Subcutaneous abdominal adipose tissue (tissue), 5 donors: ENCODE results near the gene TFDP1.

ENCODE experiments used
- H3K27ac ChIP-seq: one replicate; pipeline ENCODE4 v1.7.0; 2013; ENCODE audit warnings: low read depth, mild to moderate bottlenecking, inconsistent platforms, low read length, moderate library complexity
- H3K27me3 ChIP-seq, 5 donors: one replicate each; pipeline ENCODE4 v1.7.0; 2013; ENCODE audit warnings: low read length in 5 of 5, inconsistent platforms in 1 of 5; ENCODE audit not compliant: control insufficient read depth in 5 of 5, insufficient read depth in 4 of 5
- H3K36me3 ChIP-seq, 5 donors: one replicate each; pipeline ENCODE4 v1.7.0; 2013; ENCODE audit warnings: low read length in 5 of 5; ENCODE audit not compliant: control insufficient read depth in 5 of 5, insufficient read depth in 5 of 5
- H3K4me1 ChIP-seq, 5 donors: one replicate each; pipeline ENCODE4 v1.7.0; 2013; ENCODE audit warnings: low read length in 5 of 5, mild to moderate bottlenecking in 3 of 5, moderate library complexity in 1 of 5; ENCODE audit not compliant: control insufficient read depth in 5 of 5, insufficient read depth in 5 of 5
- H3K4me3 ChIP-seq, 5 donors: one replicate each; pipeline ENCODE4 v1.7.0; 2013; ENCODE audit warnings: low read length in 5 of 5, low read depth in 1 of 5
- H3K9ac ChIP-seq, 5 donors: one replicate each; pipeline ENCODE4 v1.7.0; 2013; ENCODE audit warnings: low read length in 5 of 5, mild to moderate bottlenecking in 4 of 5, moderate library complexity in 3 of 5
- H3K9me3 ChIP-seq, 5 donors: one replicate each; pipeline ENCODE4 v1.7.0; 2013; ENCODE audit warnings: low read length in 5 of 5; ENCODE audit not compliant: control insufficient read depth in 5 of 5
- donor health status: healthy.
- donor health status: healthy.
- donor health status: healthy.
- donor health status: healthy.
- donor health status: healthy.

The TFDP1 gene

GRCh38 chr13:113542751-113543424 lies 41.7 kb upstream of the TFDP1 start:
- no peak overlapping the region for H3K4me3 ChIP-seq
- H3K9me3 ChIP-seq = peaks cover 0 to 6% (median 0%) of the 10 kb centered on the region in 5 donors
- H3K27me3 ChIP-seq = no peaks in the 10 kb centered on the region
- no peak overlapping the region for H3K27ac ChIP-seq
- H3K9ac ChIP-seq = no peak overlapping the region
- H3K36me3 ChIP-seq = peaks cover 0 to 53% (median 28%) of the 10 kb centered on the region in 5 donors
- peaks cover 0 to 31% (median 12%) of the 10 kb centered on the region in 5 donors for H3K4me1 ChIP-seq

GRCh38 chr13:113544071-113544891 lies 40.3 kb upstream of the TFDP1 start:
- H3K4me3 ChIP-seq = no peak overlapping the region
- no peak overlapping the region for H3K27ac ChIP-seq
- no peak overlapping the region for H3K9ac ChIP-seq
- no peaks in the 10 kb centered on the region for H3K27me3 ChIP-seq
- H3K36me3 ChIP-seq = peaks cover 0 to 46% (median 22%) of the 10 kb centered on the region in 5 donors
- peaks cover 0 to 33% (median 12%) of the 10 kb centered on the region in 5 donors for H3K4me1 ChIP-seq
- H3K9me3 ChIP-seq = peaks cover 0 to 6% (median 0%) of the 10 kb centered on the region in 5 donors

- peaks cover 0 to 42% (median 21%) of the 10 kb centered on the region in 5 donors for H3K36me3 ChIP-seq
- H3K4me1 ChIP-seq = peaks cover 0 to 33% (median 12%) of the 10 kb centered on the region in 5 donors
Observed at GRCh38 chr13:113544896-113545295, 39.7 kb upstream of the TFDP1 start.

GRCh38 chr13:113545455-113545930 lies 39.1 kb upstream of the TFDP1 start:
- Histone ChIP-seq H3K27ac (no peak overlapping the region), H3K4me1 (peaks cover 0 to 33% (median 12%) of the 10 kb centered on the region in 5 donors), H3K27me3 (no peaks in the 10 kb centered on the region), H3K36me3 (peaks cover 0 to 40% (median 20%) of the 10 kb centered on the region in 5 donors), H3K4me3 (peak overlapping the region in 3 of 5 donors; percentile 22 to 49 (median 36)), H3K9ac (no peak overlapping the region), H3K9me3 (peaks cover 0 to 6% (median 0%) of the 10 kb centered on the region in 5 donors)

More at GRCh38 chr13:113544896-113545295, 39.7 kb upstream of the TFDP1 start:
- Histone ChIP-seq H3K27me3 (no peaks in the 10 kb centered on the region), H3K4me3 (no peak overlapping the region), H3K27ac (no peak overlapping the region), H3K9me3 (peaks cover 0 to 6% (median 0%) of the 10 kb centered on the region in 5 donors), H3K9ac (no peak overlapping the region)

GRCh38 chr13:113545931-113546516 lies 38.5 kb upstream of the TFDP1 start:
- H3K27ac ChIP-seq = no peak overlapping the region

GRCh38 chr13:113546571-113547237 lies 37.8 kb upstream of the TFDP1 start:
- Histone ChIP-seq H3K9ac (no peak overlapping the region), H3K27ac (no peak overlapping the region)

More at GRCh38 chr13:113545931-113546516, 38.5 kb upstream of the TFDP1 start:
- Histone ChIP-seq H3K9me3 (peaks cover 0 to 4% (median 0%) of the 10 kb centered on the region in 5 donors), H3K36me3 (peaks cover 0 to 37% (median 24%) of the 10 kb centered on the region in 5 donors), H3K9ac (no peak overlapping the region), H3K4me3 (peak overlapping the region in 3 of 5 donors; percentile 22 to 49 (median 36)), H3K27me3 (no peaks in the 10 kb centered on the region), H3K4me1 (peaks cover 0 to 33% (median 12%) of the 10 kb centered on the region in 5 donors)

GRCh38 chr13:113547238-113547971 lies 37.1 kb upstream of the TFDP1 start:
- no peaks in the 10 kb centered on the region for H3K9me3 ChIP-seq
- peak overlapping the region in 1 of 5 donors; percentile 17 for H3K9ac ChIP-seq
- H3K4me1 ChIP-seq = peaks cover 0 to 33% (median 12%) of the 10 kb centered on the region in 5 donors
- H3K27ac ChIP-seq = no peak overlapping the region
- H3K27me3 ChIP-seq = no peaks in the 10 kb centered on the region
- H3K4me3 ChIP-seq = no peak overlapping the region
- peaks cover 0 to 42% (median 31%) of the 10 kb centered on the region in 5 donors for H3K36me3 ChIP-seq

More at GRCh38 chr13:113546571-113547237, 37.8 kb upstream of the TFDP1 start:
- H3K4me1 ChIP-seq = peaks cover 0 to 33% (median 12%) of the 10 kb centered on the region in 5 donors
- H3K9me3 ChIP-seq = no peaks in the 10 kb centered on the region
- H3K4me3 ChIP-seq = no peak overlapping the region
- H3K27me3 ChIP-seq = no peaks in the 10 kb centered on the region
- peaks cover 0 to 39% (median 26%) of the 10 kb centered on the region in 5 donors for H3K36me3 ChIP-seq

GRCh38 chr13:113548171-113548641 lies 36.3 kb upstream of the TFDP1 start:
- Histone ChIP-seq H3K9ac (no peak overlapping the region), H3K36me3 (peaks cover 0 to 41% (median 32%) of the 10 kb centered on the region in 5 donors), H3K9me3 (no peaks in the 10 kb centered on the region), H3K4me1 (peaks cover 0 to 39% (median 12%) of the 10 kb centered on the region in 5 donors), H3K27me3 (no peaks in the 10 kb centered on the region), H3K4me3 (no peak overlapping the region), H3K27ac (no peak overlapping the region)
